HEK293T (cell line): ENCODE data around the gene TMEM106C.

Experiments used
- ELF4 ChIP-seq: fragments of 450-650 bp; IDR thresholded peaks from 2 replicates; pipeline ENCODE4 v1.6.1; 2017; ENCODE audit warnings: antibody characterized with exemption
- NFRKB ChIP-seq: fragments of 450-650 bp; IDR thresholded peaks from 2 replicates; pipeline ENCODE4 v1.6.1; 2016; ENCODE audit warnings: mild to moderate bottlenecking, moderate library complexity
- TARDBP ChIP-seq: fragments of 450-650 bp; IDR thresholded peaks from 2 replicates; pipeline ENCODE4 v1.6.1; 2016

- no peak for TF ChIP-seq NFRKB
- no peak for TF ChIP-seq ELF4
- no peak for TF ChIP-seq TARDBP
Observed at GRCh38 chr12:47942614-47943225, 20.7 kb upstream of the TMEM106C start.
